22Rv1 (cell line): ENCODE measurements around the gene EPAS1.

Experiments used
- CTCF ChIP-seq: fragments of 450-650 bp; IDR thresholded peaks from 2 replicates; pipeline ENCODE4 v1.5.1; 2017; ENCODE audit warnings: mild to moderate bottlenecking
- ZFX ChIP-seq: fragments of 450-650 bp; IDR thresholded peaks from 2 replicates; pipeline ENCODE4 v1.6.1; 2017; ENCODE audit warnings: antibody characterized with exemption, borderline replicate concordance

- TF ChIP-seq CTCF (peak; percentile 63), ZFX (no peak)
Observed at GRCh38 chr2:46364797-46365457, 67.7 kb downstream of the EPAS1 start.
